GM04504 (cell line): ENCODE results near the gene IFNAR2.

ENCODE experiments used
- DNase-seq: peaks from one replicate; pipeline ENCODE4 v3.0.0-alpha.2; 2012; ENCODE audit warnings: low read depth

Gene IFNAR2

GRCh38 chr21:33229784-33230544 lies at the start of gene IFNAR2:
Gene IFNAR2 (plus strand): TSS chr21:33229938. CDS start chr21:33241923, 11,985 bp downstream.
- DNase-seq: no peak

GRCh38 chr21:33185852-33186251 lies 43.9 kb upstream of the IFNAR2 start:
- no peak for DNase-seq

- no peak for DNase-seq
Measured at GRCh38 chr21:33187276-33187675, 42.5 kb upstream of the IFNAR2 start.

- DNase-seq: no peak
Measured at GRCh38 chr21:33189237-33189636, 40.5 kb upstream of the IFNAR2 start.

GRCh38 chr21:33189824-33190223 lies 39.9 kb upstream of the IFNAR2 start:
- no peak for DNase-seq

- DNase-seq: peak; percentile 16
Measured at GRCh38 chr21:33196941-33197374, 32.8 kb upstream of the IFNAR2 start.

- DNase-seq: no peak
Measured at GRCh38 chr21:33197496-33197895, 32.2 kb upstream of the IFNAR2 start.

GRCh38 chr21:33198346-33199099 lies 31.2 kb upstream of the IFNAR2 start:
- DNase-seq: peak; percentile 32

GRCh38 chr21:33199100-33199464 lies 30.7 kb upstream of the IFNAR2 start:
- no peak for DNase-seq

GRCh38 chr21:33199516-33200217 lies 30.1 kb upstream of the IFNAR2 start:
- DNase-seq: peak; percentile 85

- DNase-seq: no peak
Measured at GRCh38 chr21:33201956-33202355, 27.8 kb upstream of the IFNAR2 start.

GRCh38 chr21:33202464-33203363 lies 27.0 kb upstream of the IFNAR2 start:
- DNase-seq: no peak

GRCh38 chr21:33203371-33203724 lies 26.4 kb upstream of the IFNAR2 start:
- no peak for DNase-seq

GRCh38 chr21:33205476-33205875 lies 24.3 kb upstream of the IFNAR2 start:
- no peak for DNase-seq

GRCh38 chr21:33206771-33207281 lies 22.9 kb upstream of the IFNAR2 start:
- no peak for DNase-seq

- DNase-seq: no peak
Measured at GRCh38 chr21:33207449-33208149, 22.1 kb upstream of the IFNAR2 start.

GRCh38 chr21:33208534-33208933 lies 21.2 kb upstream of the IFNAR2 start:
- DNase-seq: no peak

GRCh38 chr21:33211305-33211704 lies 18.4 kb upstream of the IFNAR2 start:
- DNase-seq: no peak

- no peak for DNase-seq
Measured at GRCh38 chr21:33211732-33212131, 18.0 kb upstream of the IFNAR2 start.

- no peak for DNase-seq
Measured at GRCh38 chr21:33212159-33212851, 17.4 kb upstream of the IFNAR2 start.
